ENCODE measurements around the gene ARID1B. TPM values are rescaled to one million over a fixed set of nuclear protein-coding genes. Genes with fewer than 3 reads are reported as not detected.

The ARID1B gene
- total and polyA plus RNA-seq, 2 of the 13 experiments (the other 11 are each of a cell fraction or from before 2014, with no cell fraction given) = 20.1 to 32.6 TPM

GRCh38 chr6:156807028-156807427, 29.9 kb downstream of the ARID1B start:
- TF ChIP-seq HDAC2 (CRISPR knock-in tag; IDR thresholded peaks at IDR 0.05) = no peak
- TF ChIP-seq, protein P1, sequence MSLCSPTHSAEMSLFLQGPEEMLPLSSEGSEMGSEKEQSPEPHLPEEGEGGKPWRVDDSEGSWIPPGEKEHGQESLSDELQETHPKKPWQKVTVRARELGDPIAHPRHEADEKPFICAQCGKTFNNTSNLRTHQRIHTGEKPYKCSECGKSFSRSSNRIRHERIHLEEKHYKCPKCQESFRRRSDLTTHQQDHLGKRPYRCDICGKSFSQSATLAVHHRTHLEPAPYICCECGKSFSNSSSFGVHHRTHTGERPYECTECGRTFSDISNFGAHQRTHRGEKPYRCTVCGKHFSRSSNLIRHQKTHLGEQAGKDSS (CRISPR knock-in tag; IDR thresholded peaks at IDR 0.05; ENCODE audit: borderline replicate concordance, low read depth) = no peak
- no peak for TF ChIP-seq ZFP82 (CRISPR knock-in tag; IDR thresholded peaks at IDR 0.05; ENCODE audit: borderline replicate concordance)
- TF ChIP-seq GABPB1 (CRISPR knock-in tag; IDR thresholded peaks at IDR 0.05) = no peak
- TF ChIP-seq ZC3H4 (CRISPR knock-in tag; IDR thresholded peaks at IDR 0.05; ENCODE audit: borderline replicate concordance) = no peak
- no peak for TF ChIP-seq SOX6 (IDR thresholded peaks at IDR 0.05)
- no peak for TF ChIP-seq SOX6 (CRISPR knock-in tag; IDR thresholded peaks at IDR 0.05)
- TF ChIP-seq ZBTB20 (CRISPR knock-in tag; IDR thresholded peaks at IDR 0.05; ENCODE audit: borderline replicate concordance, low read depth) = no peak
- TF ChIP-seq ZNF777 (CRISPR knock-in tag; IDR thresholded peaks at IDR 0.05) = no peak
- TF ChIP-seq ZNF251 (CRISPR knock-in tag; IDR thresholded peaks at IDR 0.05) = no peak
- no peak for TF ChIP-seq ZNF768 (CRISPR knock-in tag; IDR thresholded peaks at IDR 0.05)
- TF ChIP-seq HNRNPL (IDR thresholded peaks at IDR 0.05; ENCODE audit: low read depth, low read length) = no peak
- no peak for TF ChIP-seq ZNF446 (CRISPR knock-in tag; IDR thresholded peaks at IDR 0.05)
- no peak for TF ChIP-seq TBL1XR1 (IDR thresholded peaks at IDR 0.05; ENCODE audit: borderline replicate concordance, low read length, partially characterized antibody)
- no peak for TF ChIP-seq ARNTL (CRISPR knock-in tag; IDR thresholded peaks at IDR 0.05)
- TF ChIP-seq PAWR (CRISPR knock-in tag; IDR thresholded peaks at IDR 0.05; ENCODE audit: borderline replicate concordance) = no peak
- TF ChIP-seq, protein P2, sequence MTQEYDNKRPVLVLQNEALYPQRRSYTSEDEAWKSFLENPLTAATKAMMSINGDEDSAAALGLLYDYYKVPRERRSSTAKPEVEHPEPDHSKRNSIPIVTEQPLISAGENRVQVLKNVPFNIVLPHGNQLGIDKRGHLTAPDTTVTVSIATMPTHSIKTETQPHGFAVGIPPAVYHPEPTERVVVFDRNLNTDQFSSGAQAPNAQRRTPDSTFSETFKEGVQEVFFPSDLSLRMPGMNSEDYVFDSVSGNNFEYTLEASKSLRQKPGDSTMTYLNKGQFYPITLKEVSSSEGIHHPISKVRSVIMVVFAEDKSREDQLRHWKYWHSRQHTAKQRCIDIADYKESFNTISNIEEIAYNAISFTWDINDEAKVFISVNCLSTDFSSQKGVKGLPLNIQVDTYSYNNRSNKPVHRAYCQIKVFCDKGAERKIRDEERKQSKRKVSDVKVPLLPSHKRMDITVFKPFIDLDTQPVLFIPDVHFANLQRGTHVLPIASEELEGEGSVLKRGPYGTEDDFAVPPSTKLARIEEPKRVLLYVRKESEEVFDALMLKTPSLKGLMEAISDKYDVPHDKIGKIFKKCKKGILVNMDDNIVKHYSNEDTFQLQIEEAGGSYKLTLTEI (CRISPR knock-in tag; conservative IDR thresholded peaks at IDR 0.05) = no peak
- TF ChIP-seq, protein P3, sequence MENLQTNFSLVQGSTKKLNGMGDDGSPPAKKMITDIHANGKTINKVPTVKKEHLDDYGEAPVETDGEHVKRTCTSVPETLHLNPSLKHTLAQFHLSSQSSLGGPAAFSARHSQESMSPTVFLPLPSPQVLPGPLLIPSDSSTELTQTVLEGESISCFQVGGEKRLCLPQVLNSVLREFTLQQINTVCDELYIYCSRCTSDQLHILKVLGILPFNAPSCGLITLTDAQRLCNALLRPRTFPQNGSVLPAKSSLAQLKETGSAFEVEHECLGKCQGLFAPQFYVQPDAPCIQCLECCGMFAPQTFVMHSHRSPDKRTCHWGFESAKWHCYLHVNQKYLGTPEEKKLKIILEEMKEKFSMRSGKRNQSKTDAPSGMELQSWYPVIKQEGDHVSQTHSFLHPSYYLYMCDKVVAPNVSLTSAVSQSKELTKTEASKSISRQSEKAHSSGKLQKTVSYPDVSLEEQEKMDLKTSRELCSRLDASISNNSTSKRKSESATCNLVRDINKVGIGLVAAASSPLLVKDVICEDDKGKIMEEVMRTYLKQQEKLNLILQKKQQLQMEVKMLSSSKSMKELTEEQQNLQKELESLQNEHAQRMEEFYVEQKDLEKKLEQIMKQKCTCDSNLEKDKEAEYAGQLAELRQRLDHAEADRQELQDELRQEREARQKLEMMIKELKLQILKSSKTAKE (CRISPR knock-in tag; IDR thresholded peaks at IDR 0.05; ENCODE audit: borderline replicate concordance) = no peak
- no peak for TF ChIP-seq ZNF883 (CRISPR knock-in tag; IDR thresholded peaks at IDR 0.05; ENCODE audit: not compliant biosample characterization)
- Histone ChIP-seq H3K79me2 (ENCODE audit: insufficient read depth, low read length) (peaks cover 99% of the 10 kb centered on the region), H4K20me1 (ENCODE audit: insufficient read depth, low read length) (peaks cover 20% of the 10 kb centered on the region), H3K4me2 (ENCODE audit: low read depth, low read length) (no peak overlapping the region), H3K4me1 (ENCODE audit: insufficient read depth, low read length) (peaks cover 10% of the 10 kb centered on the region), H3K27me3 (ENCODE audit: control insufficient read depth in 1 of 2, insufficient read depth in 2 of 2, low read length in 2 of 2) (no peaks in the 10 kb centered on the region), H3K9ac (ENCODE audit: insufficient read depth, low read depth, low read length) (no peak overlapping the region), H3K4me3 (replicated peaks in 1 of 3; ENCODE audit: insufficient read depth in 1 of 3, low read depth in 2 of 3, low read length in 3 of 3) (no peak overlapping the region), H3K9me3 (ENCODE audit: low read length) (no peaks in the 10 kb centered on the region), H3K36me3 (replicated peaks in 1 of 2; ENCODE audit: control insufficient read depth in 1 of 2, insufficient read depth in 2 of 2, low read length in 2 of 2) (no peaks in the 10 kb centered on the region; a peak in 1 of 5 replicates), H3K27ac (ENCODE audit: extremely low read length, insufficient read depth, low read length) (no peak overlapping the region), H2AFZ (ENCODE audit: low read length) (no peak overlapping the region)
- intact Hi-C loops (cut with micrococcal nuclease; ENCODE audit: unreplicated experiment) = no loop called here
- 99% methylated on average over 11 of the region's 11 CpGs for WGBS (ENCODE audit: low lambda C conversion rate)
- POLR2A ChIA-PET = no interaction called here
- no peak for FAIRE-seq
- CTCF ChIA-PET (ENCODE audit: low intra/inter-chr PET ratio, low total read pairs) = no interaction called here
- DNase-seq (ENCODE audit: low spot score) = no peak
- in situ Hi-C loops (cut with HindIII; ENCODE audit: extremely low pct_ligation_motif_present, low pct_unique_long_range_greater_than_20kb) = no loop called here
- no peak for ATAC-seq
- BruUV-seq (replicated peaks) = no TSS peak
